Pancreas (tissue), 10 donors: ENCODE measurements around the gene HS6ST1. TPM values are rescaled to one million over a fixed set of nuclear protein-coding genes. Genes with fewer than 3 reads are reported as not detected.
A peak's percentile ranks its signal among the peaks of the same experiment; 100 is the strongest.
"Not testable (repeated sequence)": the region's sequence is repeated elsewhere in the genome, so short reads cannot be mapped to it uniquely, and the experiment has no call there.

Source experiments
- ATAC-seq, 4 donors: fragments of 200-7000 bp; cut with Tn5 transposase; one replicate each; pipeline versions ENCODE4 v1.8.0 to v1.9.1; 2020; ENCODE audit warnings: mild to moderate bottlenecking in 4 of 4, moderate library complexity in 4 of 4
- DNase-seq, 6 donors: peaks; one replicate each; pipeline ENCODE4 v3.0.0-alpha.2; 2020
- FAIRE-seq: peaks from 2 replicates; lab custom pipeline; 2012; peaks lifted over from hg19 to GRCh38; lab: Jason Lieb, UNC
- H3K27ac ChIP-seq, 4 donors: fragments of 200-600 bp; sonication (generic); 1 replicate in 3 of 4; 2 replicates in 1 of 4; pipeline versions ENCODE4 v1.5.0 to v1.8.0; 2020
- H3K27me3 ChIP-seq, 4 donors: fragments of 200-600 bp; one replicate each; pipeline ENCODE4 v1.8.0; 2021
- H3K36me3 ChIP-seq, 3 donors: fragments of 200-600 bp; sonication (generic) in 1 of 3; one replicate each; pipeline versions ENCODE4 v1.5.0 to v1.8.0; 2020 to 2021
- H3K4me1 ChIP-seq, 3 donors: fragments of 200-600 bp; one replicate each; pipeline ENCODE4 v1.8.0; 2021
- H3K4me3 ChIP-seq, 4 donors: fragments of 200-600 bp; sonication (generic) in 2 of 4; one replicate each; pipeline versions ENCODE4 v1.5.0 to v1.8.0; 2020 to 2021
- H3K9me3 ChIP-seq, 4 donors: fragments of 200-600 bp; one replicate each; pipeline ENCODE4 v1.8.0; 2021
- WGBS, 2 donors: extraction: QIAGEN DNeasy Blood & Tissue Kit; methylation state at CpG; one replicate each; pipeline ENCODE4 v1.1.7; 2013; 5-methylcytosine and 5-hydroxymethylcytosine counted together
- intact Hi-C, 3 donors: fragments of 100-400 bp; cut with DNase I; formaldehyde crosslinking; loops; one replicate each; pipeline versions ENCODE4 v1.11.1 to v1.14.2; 2022
- polyA plus RNA-seq, 2 donors: library from polyadenylated mRNA; stranded (reverse); fragments of 200-250 nt; gene quantifications; one replicate each; pipeline ENCODE4 v1.2.3, GENCODE V29; 2013
- total RNA-seq, 6 donors: library from RNA; stranded (reverse); fragmentation: NEBNext Ultra II Directional in 4 of 6; extraction: Animal tissue kit (Norgen Biotek cat#: 25700) in 4 of 6; gene quantifications; one replicate each; pipeline versions ENCODE4 v1.2.1 to v1.2.4, GENCODE V29; 2021 to 2023
- TF ChIP-seq, protein P1 (sequence below), 4 donors: fragments of 200-600 bp; sonication (generic) in 3 of 4; IDR thresholded peaks; one replicate each; pipeline versions ENCODE4 v1.5.0 to v1.8.0; 2021; ENCODE audit warnings: antibody characterized with exemption in 4 of 4
- donor health status: healthy with polysubstance abuse.
- donor health status: DM: no; HTN: no; CAD: no; lungs with moderate emphysema.
- donor health status: DM: no; HTN: no; CAD: no.
- donor health status: control.
- donor health status: control.
- donor health status: Bipolar disorder and iron deficiency.
- donor health status: DM: yes; HTN: yes; CAD: no.
- donor health status: DM: no; HTN: no; CAD: no.
- donor health status: DM: no; HTN: no; CAD: no.
- donor health status: DM: yes; HTN: yes; CAD: no.

The HS6ST1 gene
- total and polyA plus RNA-seq, 8 donors, result 20.7 to 47.8 (median 25.5) TPM

- intact Hi-C loops, result loop anchor here in 2 of 3 donors (10.0 kb wide), 2 partner anchors 213 to 273 kb away; no protein-coding TSS in a partner anchor
- Histone ChIP-seq H3K4me3 (peak overlapping the region; percentile 29 to 61 (median 58)), H3K27me3 (no peaks in the 10 kb centered on the region), H3K4me1 (peaks cover 0 to 4% (median 0%) of the 10 kb centered on the region in 3 donors), H3K27ac (peak overlapping the region; percentile 56 to 85 (median 73)), H3K36me3 (no peaks in the 10 kb centered on the region), H3K9me3 (no peaks in the 10 kb centered on the region)
- ATAC-seq (peak; percentile 60 to 82 (median 76)), DNase-seq (peak; percentile 76 to 95 (median 86)), FAIRE-seq (no peak)
- TF ChIP-seq, protein P1, sequence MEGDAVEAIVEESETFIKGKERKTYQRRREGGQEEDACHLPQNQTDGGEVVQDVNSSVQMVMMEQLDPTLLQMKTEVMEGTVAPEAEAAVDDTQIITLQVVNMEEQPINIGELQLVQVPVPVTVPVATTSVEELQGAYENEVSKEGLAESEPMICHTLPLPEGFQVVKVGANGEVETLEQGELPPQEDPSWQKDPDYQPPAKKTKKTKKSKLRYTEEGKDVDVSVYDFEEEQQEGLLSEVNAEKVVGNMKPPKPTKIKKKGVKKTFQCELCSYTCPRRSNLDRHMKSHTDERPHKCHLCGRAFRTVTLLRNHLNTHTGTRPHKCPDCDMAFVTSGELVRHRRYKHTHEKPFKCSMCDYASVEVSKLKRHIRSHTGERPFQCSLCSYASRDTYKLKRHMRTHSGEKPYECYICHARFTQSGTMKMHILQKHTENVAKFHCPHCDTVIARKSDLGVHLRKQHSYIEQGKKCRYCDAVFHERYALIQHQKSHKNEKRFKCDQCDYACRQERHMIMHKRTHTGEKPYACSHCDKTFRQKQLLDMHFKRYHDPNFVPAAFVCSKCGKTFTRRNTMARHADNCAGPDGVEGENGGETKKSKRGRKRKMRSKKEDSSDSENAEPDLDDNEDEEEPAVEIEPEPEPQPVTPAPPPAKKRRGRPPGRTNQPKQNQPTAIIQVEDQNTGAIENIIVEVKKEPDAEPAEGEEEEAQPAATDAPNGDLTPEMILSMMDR (IDR thresholded peaks at IDR 0.05), result peak; percentile 96 to 99 (median 98)
- 5 to 8% methylated on average over 74 to 91 of the region's 91 CpGs for WGBS, 2 donors
Measured at GRCh38 chr2:128321784-128322714, 3.4 kb upstream of the HS6ST1 start.

GRCh38 chr2:128320906-128321771 is 2.5 kb upstream of the HS6ST1 start:
- H3K9me3 ChIP-seq, result no peaks in the 10 kb centered on the region
- ATAC-seq (no peak), DNase-seq (peak in 3 of 6 donors; percentile 4 to 67 (median 22)), FAIRE-seq (no peak)
- intact Hi-C loops, result loop anchor here in 2 of 3 donors (10.0 kb wide), 2 partner anchors 214 to 274 kb away; no protein-coding TSS in a partner anchor
- TF ChIP-seq, protein P1 (IDR thresholded peaks at IDR 0.05), result no peak
- no peaks in the 10 kb centered on the region for H3K36me3 ChIP-seq
- H3K4me1 ChIP-seq, result peaks cover 0 to 4% (median 3%) of the 10 kb centered on the region in 3 donors
- H3K4me3 ChIP-seq, result peak overlapping the region in 3 of 4 donors; percentile 56 to 61 (median 60)
- H3K27ac ChIP-seq, result no peak overlapping the region
- no peaks in the 10 kb centered on the region for H3K27me3 ChIP-seq
- 75 to 76% methylated on average over 23 of the region's 23 CpGs for WGBS, 2 donors

- Histone ChIP-seq H3K36me3 (no peaks in the 10 kb centered on the region), H3K4me3 (no peak overlapping the region), H3K9me3 (no peaks in the 10 kb centered on the region), H3K4me1 (peaks cover 0 to 6% (median 4%) of the 10 kb centered on the region in 3 donors), H3K27ac (no peak overlapping the region), H3K27me3 (no peaks in the 10 kb centered on the region)
- WGBS, 2 donors, result 88 to 91% methylated on average over 11 of the region's 11 CpGs
- DNase-seq (peak in 1 of 6 donors; percentile 75), FAIRE-seq (no peak), ATAC-seq (no peak)
- intact Hi-C loops, result loop anchor here in 2 of 3 donors (10.0 kb wide), 2 partner anchors 214 to 274 kb away; no protein-coding TSS in a partner anchor
- TF ChIP-seq, protein P1 (IDR thresholded peaks at IDR 0.05), result no peak
Measured at GRCh38 chr2:128320192-128320905, 1.7 kb upstream of the HS6ST1 start.

DNA sequence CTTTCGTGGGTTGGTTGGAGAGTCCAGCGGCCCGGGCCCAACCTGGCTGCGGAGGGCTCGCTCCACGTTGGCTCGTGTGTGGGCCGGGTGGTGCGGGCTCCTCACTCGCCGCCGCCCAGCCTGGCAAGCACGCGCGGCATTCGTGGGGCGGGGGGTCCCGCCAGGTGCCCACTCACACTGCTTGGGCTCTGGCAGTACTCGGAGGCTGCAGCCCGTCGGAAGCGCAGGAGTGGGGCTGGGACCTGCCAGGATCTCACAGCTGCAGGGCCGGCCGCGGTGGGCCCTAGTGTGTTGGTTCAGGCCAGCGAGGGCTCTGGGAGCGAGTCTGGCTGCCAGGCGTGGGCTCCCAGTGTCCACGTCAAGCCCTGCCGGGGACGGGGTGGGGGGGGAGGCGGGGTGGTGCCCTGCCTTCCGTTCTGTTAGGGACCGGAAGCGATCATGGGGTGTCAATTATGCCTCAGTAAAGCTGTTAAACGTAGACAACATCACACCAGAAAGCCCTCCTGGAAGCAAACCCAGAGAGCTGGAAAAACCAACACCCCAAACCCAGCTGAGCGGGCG is 1.0 kb upstream of the HS6ST1 start:
- WGBS, 2 donors, result 88 to 90% methylated on average over 38 of the region's 38 CpGs
- H3K27ac ChIP-seq, result no peak overlapping the region
- intact Hi-C loops, result loop anchor here in 2 of 3 donors (5.0 to 10.0 kb wide), 3 partner anchors 92 to 275 kb away; no protein-coding TSS in a partner anchor

GRCh38 chr2:128318245-128318644 is 423 bp downstream of the HS6ST1 start:
- H3K27ac ChIP-seq, H3K27me3 ChIP-seq, H3K9me3 ChIP-seq, H3K36me3 ChIP-seq, FAIRE-seq: not testable (repeated sequence)
- DNase-seq (peak in 2 of 6 donors; percentile 65 to 76), ATAC-seq (peak in 1 of 4 donors; percentile 1)
- WGBS, 2 donors, result 1% methylated on average over 22 to 44 of the region's 55 CpGs
- Histone ChIP-seq H3K4me3 (peak overlapping the region in 3 of 4 donors; percentile 60 to 96 (median 79)), H3K4me1 (peaks cover 0 to 21% (median 4%) of the 10 kb centered on the region in 3 donors)
- intact Hi-C loops, result loop anchor here in 1 of 3 donors (5.0 kb wide), 1 partner anchor 91 kb away; no protein-coding TSS in a partner anchor

More for the DNA sequence above, 1.0 kb upstream of the HS6ST1 start:
- TF ChIP-seq, protein P1 (IDR thresholded peaks at IDR 0.05), result no peak
- H3K36me3 ChIP-seq, result no peaks in the 10 kb centered on the region
- peak in 2 of 6 donors; percentile 55 to 80 for DNase-seq
- peaks cover 0 to 11% (median 4%) of the 10 kb centered on the region in 3 donors for H3K4me1 ChIP-seq
- FAIRE-seq, result no peak
- no peaks in the 10 kb centered on the region for H3K27me3 ChIP-seq
- no peak for ATAC-seq
- no peaks in the 10 kb centered on the region for H3K9me3 ChIP-seq
- H3K4me3 ChIP-seq, result peak overlapping the region in 2 of 4 donors; percentile 60 to 96

DNA sequence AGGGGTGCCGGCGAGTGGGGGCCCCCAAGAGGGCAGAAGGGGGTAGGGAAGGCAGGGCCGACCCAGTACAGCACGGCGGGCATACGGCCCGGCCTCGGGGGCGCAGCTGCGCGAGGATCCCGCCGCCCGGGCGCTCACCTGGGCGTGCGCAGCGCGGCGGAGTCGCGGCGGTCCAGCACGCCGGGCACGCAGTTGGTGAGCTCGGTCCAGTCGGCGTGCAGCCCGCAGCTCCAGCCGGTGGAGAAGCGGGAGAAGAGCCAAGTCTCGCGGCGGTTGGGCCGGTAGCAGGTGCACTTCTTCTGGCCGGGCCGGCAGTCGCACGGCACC is 806 bp downstream of the HS6ST1 start:
- Histone ChIP-seq H3K27ac (peak overlapping the region in 3 of 4 donors; percentile 46 to 50 (median 50)), H3K4me1 (peaks cover 0 to 21% (median 4%) of the 10 kb centered on the region in 3 donors), H3K4me3 (peak overlapping the region; percentile 60 to 98 (median 88))
- ATAC-seq, result peak; percentile 2 to 29 (median 8)
- not testable (repeated sequence) for FAIRE-seq, H3K36me3 ChIP-seq, H3K27me3 ChIP-seq, DNase-seq, H3K9me3 ChIP-seq
- WGBS, 2 donors, result 0 to 1% methylated on average over 11 to 27 of the region's 40 CpGs
- intact Hi-C loops, result loop anchor here in 1 of 3 donors (5.0 kb wide), 1 partner anchor 91 kb away; no protein-coding TSS in a partner anchor
